Aorta (tissue), 5 donors: Measurements from ENCODE around the gene PPP1CB. TPM values are rescaled to one million over a fixed set of nuclear protein-coding genes. Genes with fewer than 3 reads are reported as not detected.

Experiments
- ATAC-seq: fragments of 200-7000 bp; cut with Tn5 transposase; one replicate; pipeline ENCODE4 v1.9.1; 2022; ENCODE audit warnings: moderate library complexity; ENCODE audit not compliant: low FRiP score
- DNase-seq, 2 donors: peaks; one replicate each; pipeline ENCODE4 v3.0.0-alpha.2; 2020
- H3K27ac ChIP-seq, 2 donors: one replicate each; pipeline ENCODE4 v1.5.1; 2013; ENCODE audit warnings: low read length in 2 of 2, mild to moderate bottlenecking in 2 of 2, moderate library complexity in 2 of 2, control low read depth in 1 of 2, inconsistent platforms in 1 of 2, low read depth in 1 of 2
- H3K27me3 ChIP-seq, 2 donors: one replicate each; pipeline ENCODE4 v1.6.1; 2013; ENCODE audit warnings: control low read depth in 1 of 2, low read length in 1 of 2, mild to moderate bottlenecking in 1 of 2, moderate library complexity in 1 of 2; ENCODE audit not compliant: insufficient read depth in 2 of 2, control insufficient read depth in 1 of 2
- H3K36me3 ChIP-seq, 2 donors: one replicate each; pipeline ENCODE4 v1.6.1; 2013; ENCODE audit warnings: control low read depth in 1 of 2, low read length in 1 of 2, mild to moderate bottlenecking in 1 of 2; ENCODE audit not compliant: insufficient read depth in 2 of 2, control insufficient read depth in 1 of 2
- H3K4me1 ChIP-seq, 2 donors: one replicate each; pipeline ENCODE4 v1.6.1; 2013; ENCODE audit warnings: low read length in 2 of 2, control low read depth in 1 of 2, mild to moderate bottlenecking in 1 of 2, moderate library complexity in 1 of 2; ENCODE audit not compliant: insufficient read depth in 2 of 2, control insufficient read depth in 1 of 2
- H3K4me3 ChIP-seq, 2 donors: one replicate each; pipeline ENCODE4 v1.5.1; 2013; ENCODE audit warnings: low read length in 2 of 2, control low read depth in 1 of 2, mild to moderate bottlenecking in 1 of 2
- H3K9me3 ChIP-seq: one replicate; pipeline ENCODE4 v1.6.1; 2013; ENCODE audit warnings: mild to moderate bottlenecking, low read length; ENCODE audit not compliant: control insufficient read depth
- WGBS, 2 donors: extraction: QIAGEN DNeasy Blood & Tissue Kit; methylation state at CpG; one replicate each; pipeline ENCODE4 v1.1.7; 2013; 5-methylcytosine and 5-hydroxymethylcytosine counted together
- intact Hi-C, 2 donors: fragments of 100-400 bp; cut with DNase I; formaldehyde crosslinking; loops; one replicate each; pipeline versions ENCODE4 v1.14.2 to v1.15.0; 2022
- polyA plus RNA-seq, 2 donors: library from polyadenylated mRNA; stranded (reverse); fragments of 200-250 nt; gene quantifications; one replicate each; pipeline ENCODE4 v1.2.3, GENCODE V29; 2013
- total RNA-seq, 2 donors: library from RNA; stranded (reverse); fragmentation: NEBNext Ultra II Directional; extraction: Animal tissue kit (Norgen Biotek cat#: 25700); gene quantifications; one replicate each; pipeline ENCODE4 v1.2.1, GENCODE V29; 2021
- donor health status: healthy with polysubstance abuse.
- donor health status: Bipolar disorder and iron deficiency.
- donor health status: DM: no; HTN: no; CAD: no.
- donor health status: DM: no; HTN: no; CAD: no.
- donor health status: DM: yes; HTN: yes; CAD: no.

The PPP1CB gene
- total and polyA plus RNA-seq, 4 donors = 187 to 484 (median 378) TPM

DNA sequence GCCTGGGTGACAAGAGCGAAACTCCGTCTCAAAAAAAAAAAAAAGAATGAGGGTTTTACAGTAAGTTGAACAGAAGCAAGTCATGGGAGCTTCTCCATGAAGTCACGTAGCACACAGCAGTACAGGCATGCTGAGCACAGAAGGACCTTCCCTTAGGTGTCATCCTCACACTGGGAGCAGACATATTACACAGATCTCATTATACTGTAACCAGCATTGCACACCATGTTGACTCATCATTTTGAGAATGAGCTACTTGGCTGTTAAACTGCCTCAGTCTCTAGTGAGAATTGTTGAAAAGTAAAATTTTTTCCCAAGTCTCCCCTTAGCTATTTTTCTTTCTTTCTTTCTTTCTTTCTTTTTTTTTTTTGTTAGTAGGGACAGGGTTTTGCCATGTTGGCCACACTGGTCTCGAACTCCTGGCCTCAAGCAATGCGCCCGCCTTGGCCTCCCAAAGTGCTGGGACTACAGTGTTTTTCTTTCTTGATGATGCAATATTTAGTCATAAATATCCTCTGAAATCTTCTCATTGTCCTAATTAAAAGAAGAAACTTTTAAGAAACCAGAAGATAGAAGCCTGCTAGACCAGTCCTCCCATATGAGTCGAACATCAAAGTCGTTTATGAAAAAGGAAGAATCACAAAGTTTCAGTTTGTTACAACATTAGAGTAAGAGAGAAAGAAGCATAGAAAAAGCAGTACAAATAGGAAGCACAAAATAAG lies 37.9 kb upstream of the PPP1CB start:
- Histone ChIP-seq H3K27me3 (no peaks in the 10 kb centered on the region), H3K27ac (no peak overlapping the region), H3K36me3 (no peaks in the 10 kb centered on the region), H3K4me1 (peaks cover 2 to 4% of the 10 kb centered on the region in 2 donors), H3K4me3 (no peak overlapping the region), H3K9me3 (no peaks in the 10 kb centered on the region)
- DNase-seq = no peak
- no peak for ATAC-seq
- WGBS, 2 donors = 90 to 93% methylated on average over 8 of the region's 8 CpGs
- intact Hi-C loops = no loop called here

DNA sequence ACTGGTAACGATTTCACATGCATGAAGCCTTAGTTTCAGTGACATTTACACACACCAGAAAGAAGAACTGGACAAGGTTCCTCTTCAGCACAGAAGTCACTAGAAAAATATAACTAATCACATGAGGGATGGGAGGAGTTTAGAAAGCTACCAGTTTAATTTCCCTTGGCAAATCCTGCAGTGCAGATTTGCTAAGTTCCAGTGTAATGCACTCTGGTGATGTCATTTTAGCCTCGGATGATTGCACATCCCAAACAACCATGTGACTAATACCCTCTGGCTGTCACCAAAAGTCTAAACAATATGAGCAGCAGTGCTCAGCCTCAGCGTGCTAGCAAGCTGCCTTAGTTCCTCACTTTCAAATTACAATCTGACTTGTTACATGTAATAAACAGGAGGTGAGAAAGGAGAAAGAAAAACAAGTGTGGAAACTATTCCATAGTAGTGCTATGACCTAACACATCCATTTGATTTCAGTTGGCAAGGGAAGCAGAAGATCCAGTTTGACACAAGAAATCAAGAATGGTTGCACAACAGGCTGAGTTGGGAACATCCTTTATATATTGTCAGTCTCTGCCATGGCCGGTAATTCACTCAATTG lies 35.3 kb upstream of the PPP1CB start:
- Histone ChIP-seq H3K4me3 (no peak overlapping the region), H3K4me1 (peaks cover 2 to 4% of the 10 kb centered on the region in 2 donors), H3K9me3 (no peaks in the 10 kb centered on the region), H3K36me3 (no peaks in the 10 kb centered on the region), H3K27ac (no peak overlapping the region), H3K27me3 (no peaks in the 10 kb centered on the region)
- ATAC-seq = peak; percentile 93
- intact Hi-C loops = no loop called here
- DNase-seq = peak in 1 of 2 donors; percentile 62
- WGBS, 2 donors = 9 to 10% methylated on average over 4 of the region's 4 CpGs

DNA sequence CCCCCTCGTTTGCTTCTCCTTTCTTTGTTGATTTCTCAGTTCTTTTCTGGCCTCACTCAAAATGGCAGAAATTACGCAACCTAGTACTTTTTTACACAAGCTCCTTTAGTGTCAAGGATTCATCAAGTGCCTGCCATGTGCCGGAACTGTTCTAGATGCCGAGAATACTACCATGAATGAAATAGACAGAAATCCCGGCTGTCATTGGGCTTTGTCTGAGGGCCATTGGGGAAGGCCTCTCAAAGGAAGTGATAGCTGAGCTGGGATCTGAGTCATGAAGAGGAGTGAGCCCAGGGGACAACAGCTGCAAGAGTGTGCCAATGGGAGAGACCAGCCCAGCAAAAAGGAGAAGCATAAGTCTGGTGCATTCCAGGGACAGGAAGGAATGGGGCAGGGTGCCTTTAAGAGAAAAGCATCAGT lies 34.3 kb upstream of the PPP1CB start:
- peak overlapping the region; percentile 28 to 64 for H3K27ac ChIP-seq
- H3K9me3 ChIP-seq = no peaks in the 10 kb centered on the region
- ATAC-seq (peak; percentile 58), DNase-seq (peak in 1 of 2 donors; percentile 87)
- intact Hi-C loops = loop anchor here in 1 of 2 donors (1.0 kb wide), 1 partner anchor 52 kb away; no protein-coding TSS in a partner anchor
- H3K36me3 ChIP-seq = no peaks in the 10 kb centered on the region
- H3K27me3 ChIP-seq = no peaks in the 10 kb centered on the region
- 47 to 48% methylated on average over 5 of the region's 5 CpGs for WGBS, 2 donors
- H3K4me1 ChIP-seq = peaks cover 2 to 4% of the 10 kb centered on the region in 2 donors
- no peak overlapping the region for H3K4me3 ChIP-seq

GRCh38 chr2:28720345-28720744 lies 31.3 kb upstream of the PPP1CB start:
- H3K4me3 ChIP-seq = no peak overlapping the region
- no peaks in the 10 kb centered on the region for H3K9me3 ChIP-seq
- DNase-seq (no peak), ATAC-seq (no peak)
- H3K36me3 ChIP-seq = no peaks in the 10 kb centered on the region
- peaks cover 2 to 4% of the 10 kb centered on the region in 2 donors for H3K4me1 ChIP-seq
- whole genome bisulfite sequencing, 2 donors = 82 to 92% methylated on average over 3 of the region's 3 CpGs
- H3K27ac ChIP-seq = no peak overlapping the region
- intact Hi-C loops = no loop called here
- H3K27me3 ChIP-seq = no peaks in the 10 kb centered on the region

DNA sequence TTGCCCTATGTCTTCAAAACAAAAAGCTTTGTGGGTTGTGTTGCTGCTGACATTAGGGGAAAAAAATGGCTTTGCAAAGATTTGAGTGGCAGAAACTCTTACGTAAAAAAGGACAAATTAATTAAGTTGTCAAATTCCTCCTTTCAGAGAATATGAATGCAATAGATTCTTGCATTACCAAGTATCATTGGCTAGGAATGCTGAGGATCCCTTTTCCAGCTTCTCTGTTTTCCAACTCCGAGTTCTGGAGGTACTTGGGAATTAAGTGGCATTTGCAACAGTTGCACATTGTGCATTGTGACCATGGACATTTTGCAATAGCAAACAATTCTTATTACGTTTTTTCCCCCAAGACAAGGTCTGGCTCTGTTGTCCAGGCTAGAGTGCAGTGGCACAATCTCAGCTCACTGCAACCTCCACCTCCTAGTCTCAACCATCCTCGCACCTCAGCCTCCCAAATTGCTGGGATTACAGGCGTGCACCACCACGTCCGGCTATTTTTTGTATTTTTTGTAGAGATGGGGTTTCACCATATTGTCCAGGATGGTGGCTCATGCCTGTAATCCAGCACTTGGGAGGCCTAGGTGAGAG lies 29.9 kb upstream of the PPP1CB start:
- Histone ChIP-seq H3K27ac (no peak overlapping the region), H3K4me1 (peaks cover 2 to 4% of the 10 kb centered on the region in 2 donors), H3K4me3 (no peak overlapping the region), H3K27me3 (no peaks in the 10 kb centered on the region), H3K9me3 (no peaks in the 10 kb centered on the region), H3K36me3 (no peaks in the 10 kb centered on the region)
- DNase-seq (no peak), ATAC-seq (no peak)
- 72 to 77% methylated on average over 7 of the region's 7 CpGs for WGBS, 2 donors
- intact Hi-C loops = no loop called here

GRCh38 chr2:28725021-28725711 lies 26.5 kb upstream of the PPP1CB start:
- 75 to 76% methylated on average over 8 of the region's 8 CpGs for WGBS, 2 donors
- Histone ChIP-seq H3K27me3 (no peaks in the 10 kb centered on the region), H3K4me3 (no peak overlapping the region), H3K4me1 (peaks cover 0 to 2% of the 10 kb centered on the region in 2 donors), H3K9me3 (no peaks in the 10 kb centered on the region), H3K36me3 (peaks cover 0 to 6% of the 10 kb centered on the region in 2 donors), H3K27ac (no peak overlapping the region)
- intact Hi-C loops = no loop called here
- ATAC-seq (no peak), DNase-seq (no peak)

DNA sequence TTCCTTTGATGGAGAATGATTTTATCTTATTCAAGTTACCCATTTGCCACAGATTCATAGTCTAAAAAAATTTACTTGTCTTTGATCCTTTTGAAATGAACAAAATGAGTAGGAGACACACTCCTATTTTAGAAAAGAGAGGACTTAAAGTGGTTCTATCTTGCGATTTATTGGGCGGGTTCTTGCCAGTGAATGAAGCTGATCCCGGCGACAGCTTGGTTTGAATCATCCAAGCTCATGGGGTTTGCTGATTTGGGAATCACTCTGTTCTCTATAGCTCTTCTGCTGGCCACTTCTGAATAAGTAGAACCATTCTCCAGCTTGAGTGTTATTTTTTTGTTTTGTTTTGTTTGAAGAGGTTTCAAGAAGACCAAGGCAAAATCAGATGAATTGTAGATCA lies 25.5 kb upstream of the PPP1CB start:
- Histone ChIP-seq H3K4me3 (no peak overlapping the region), H3K27ac (no peak overlapping the region), H3K27me3 (no peaks in the 10 kb centered on the region), H3K4me1 (peaks cover 0 to 2% of the 10 kb centered on the region in 2 donors), H3K9me3 (no peaks in the 10 kb centered on the region), H3K36me3 (peaks cover 0 to 6% of the 10 kb centered on the region in 2 donors)
- ATAC-seq (no peak), DNase-seq (no peak)
- intact Hi-C loops = no loop called here
- 71 to 87% methylated on average over 4 of the region's 4 CpGs for WGBS, 2 donors

GRCh38 chr2:28729698-28730097 lies 21.9 kb upstream of the PPP1CB start:
- DNase-seq (no peak), ATAC-seq (no peak)
- no peak overlapping the region for H3K27ac ChIP-seq
- H3K27me3 ChIP-seq = no peaks in the 10 kb centered on the region
- intact Hi-C loops = loop anchor here in 1 of 2 donors (5.0 kb wide), 1 partner anchor 67 kb away; no protein-coding TSS in a partner anchor
- no peaks in the 10 kb centered on the region for H3K9me3 ChIP-seq
- no peak overlapping the region for H3K4me3 ChIP-seq
- H3K36me3 ChIP-seq = peaks cover 0 to 9% of the 10 kb centered on the region in 2 donors
- H3K4me1 ChIP-seq = peaks cover 2 to 7% of the 10 kb centered on the region in 2 donors
